PC-3 (cell line): ENCODE results near the gene COMT.

Experiments used
- CTCF ChIP-seq: fragments of 300-600 bp; sonication (generic); conservative IDR thresholded peaks from 2 replicates; pipeline ENCODE4 v1.5.1; 2017; ENCODE audit warnings: antibody characterized with exemption, low read depth, mild to moderate bottlenecking, low read length
- EZH2 ChIP-seq: fragments of 300-600 bp; sonication (generic); IDR thresholded peaks from one replicate; pipeline ENCODE4 v1.6.1; 2017; ENCODE audit warnings: antibody characterized with exemption, mild to moderate bottlenecking, low read length; ENCODE audit not compliant: unreplicated experiment
- EZH2phosphoT487 ChIP-seq: fragments of 300-600 bp; sonication (generic); IDR thresholded peaks from 2 replicates; pipeline ENCODE4 v1.6.1; 2018; ENCODE audit warnings: mild to moderate bottlenecking, antibody characterized with exemption, low read length, borderline replicate concordance

- TF ChIP-seq CTCF (no peak), EZH2phosphoT487 (no peak), EZH2 (no peak)
These were observed 36.0 kb upstream of the COMT start for GRCh38 chr22:19905347-19906276.
